HG02623 (cell line): ENCODE data around the gene P3H4.

Experiments
- ATAC-seq: cut with Tn5 transposase; IDR thresholded peaks from one replicate; pipeline ENCODE4 v1.9.1; 2021; ENCODE audit warnings: moderate library complexity; ENCODE audit not compliant: unreplicated experiment

The P3H4 gene

GRCh38 chr17:41822216-41823140 lies 10.7 kb upstream of the P3H4 start:
- ATAC-seq, result no peak

GRCh38 chr17:41821776-41822175 lies 10.0 kb upstream of the P3H4 start:
- ATAC-seq, result no peak

GRCh38 chr17:41818024-41818423 lies 6.3 kb upstream of the P3H4 start:
- ATAC-seq, result no peak

- ATAC-seq, result no peak
These were observed 5.0 kb upstream of the P3H4 start for GRCh38 chr17:41816637-41817320.

- ATAC-seq, result no peak
These were observed 2.4 kb upstream of the P3H4 start for GRCh38 chr17:41814195-41814594.

GRCh38 chr17:41813699-41814124 lies 2.0 kb upstream of the P3H4 start:
- no peak for ATAC-seq

- no peak for ATAC-seq
These were observed 1.5 kb upstream of the P3H4 start for GRCh38 chr17:41813152-41813680.

- ATAC-seq, result no peak
These were observed 817 bp upstream of the P3H4 start, which contains the start of gene FKBP10 for GRCh38 chr17:41812381-41813151. FKBP10 (plus strand) TSS chr17:41813004; CDS start chr17:41813035, 31 bp downstream.

- ATAC-seq, result no peak
These were observed 845 bp downstream of the P3H4 start for GRCh38 chr17:41810659-41811548.

- ATAC-seq, result no peak
These were observed 4.9 kb downstream of the P3H4 start for GRCh38 chr17:41806685-41807445.

GRCh38 chr17:41803049-41804020 lies 8.4 kb downstream of the P3H4 start:
- no peak for ATAC-seq

GRCh38 chr17:41801374-41802271 lies 10.1 kb downstream of the P3H4 start:
- no peak for ATAC-seq

- no peak for ATAC-seq
These were observed 11.0 kb downstream of the P3H4 start for GRCh38 chr17:41800601-41801373.

- ATAC-seq, result no peak
These were observed 12.4 kb downstream of the P3H4 start for GRCh38 chr17:41799366-41799765.

GRCh38 chr17:41797377-41797776 lies 14.4 kb downstream of the P3H4 start:
- no peak for ATAC-seq
